Ishikawa (cell line): Measurements from ENCODE around the gene CADM2.

ENCODE experiments used
- CREB1 ChIP-seq: IDR thresholded peaks from 2 replicates; pipeline ENCODE4 v1.6.1; 2012; ENCODE audit warnings: low read depth
- EGR1 ChIP-seq: IDR thresholded peaks from 2 replicates; pipeline ENCODE4 v1.6.1; 2012
- EP300 ChIP-seq: IDR thresholded peaks from 2 replicates; pipeline ENCODE4 v1.6.1; 2012; ENCODE audit warnings: borderline replicate concordance
- FOXM1 ChIP-seq: IDR thresholded peaks from 2 replicates; pipeline ENCODE4 v1.6.1; 2012; ENCODE audit warnings: low read depth, borderline replicate concordance
- MAX ChIP-seq: IDR thresholded peaks from 2 replicates; pipeline ENCODE4 v1.6.1; 2012
- RAD21 ChIP-seq: IDR thresholded peaks from 2 replicates; pipeline ENCODE4 v1.6.1; 2012; ENCODE audit warnings: low read depth
- TCF12 ChIP-seq: IDR thresholded peaks from 2 replicates; pipeline ENCODE4 v1.6.1; 2012; ENCODE audit warnings: low read depth

- TF ChIP-seq EGR1 (no peak), EP300 (no peak), MAX (no peak), FOXM1 (no peak), TCF12 (no peak), CREB1 (no peak), RAD21 (no peak)
These were observed 95.8 kb downstream of the CADM2 start for GRCh38 chr3:85054579-85054978.
